HepG2 (cell line): ENCODE measurements around the gene SIGLEC8. TPM values are rescaled to one million over a fixed set of nuclear protein-coding genes. Genes with fewer than 3 reads are reported as not detected.

ENCODE experiments used
- CSRNP2 ChIP-seq: sonication (generic); formaldehyde crosslinking; conservative IDR thresholded peaks from 2 replicates; pipeline ENCODE4 v1.8.0; 2022; ENCODE audit warnings: low read depth, missing genetic modification reagents
- E2F5 ChIP-seq: sonication (generic); formaldehyde crosslinking; conservative IDR thresholded peaks from 2 replicates; pipeline ENCODE4 v1.4.0; 2020; ENCODE audit warnings: missing genetic modification reagents
- GMEB1 ChIP-seq: sonication (generic); formaldehyde crosslinking; IDR thresholded peaks from 2 replicates; pipeline ENCODE4 v1.5.1; 2020; ENCODE audit warnings: missing genetic modification reagents, mild to moderate bottlenecking, borderline replicate concordance
- HINFP ChIP-seq: sonication (generic); formaldehyde crosslinking; IDR thresholded peaks from 2 replicates; pipeline ENCODE4 v1.4.0; 2020; ENCODE audit warnings: low read depth, mild to moderate bottlenecking, missing genetic modification reagents
- SALL1 ChIP-seq: sonication (generic); formaldehyde crosslinking; IDR thresholded peaks from 2 replicates; pipeline ENCODE4 v1.8.0; 2022; ENCODE audit warnings: mild to moderate bottlenecking, missing genetic modification reagents
- SMAD9 ChIP-seq: sonication (generic); formaldehyde crosslinking; IDR thresholded peaks from 2 replicates; pipeline ENCODE4 v1.5.1; 2020; ENCODE audit warnings: mild to moderate bottlenecking, missing genetic modification reagents
- ZBTB40 ChIP-seq, 2 experiments: fragments of 450-650 bp in 1 of 2; sonication (generic) in 1 of 2; formaldehyde crosslinking in 1 of 2; IDR thresholded peaks; 2 replicates each; pipeline versions ENCODE4 v1.6.1 to v1.8.0; 2016 to 2022; ENCODE audit warnings: antibody characterized with exemption in 1 of 2, mild to moderate bottlenecking in 1 of 2, missing genetic modification reagents in 1 of 2
- ZKSCAN1 ChIP-seq: fragments of 150-350 bp; IDR thresholded peaks from 2 replicates; pipeline ENCODE4 v1.6.1; 2014; ENCODE audit warnings: low read length
- ZNF292 ChIP-seq: sonication (generic); formaldehyde crosslinking; IDR thresholded peaks from 2 replicates; pipeline ENCODE4 v1.8.1; 2022; ENCODE audit warnings: mild to moderate bottlenecking, low read depth, missing genetic modification reagents, borderline replicate concordance
- ZNF451 ChIP-seq: sonication (generic); formaldehyde crosslinking; IDR thresholded peaks from 2 replicates; pipeline ENCODE4 v1.5.0; 2020; ENCODE audit warnings: mild to moderate bottlenecking, missing genetic modification reagents
- ZNF567 ChIP-seq: sonication (generic); formaldehyde crosslinking; IDR thresholded peaks from 2 replicates; pipeline ENCODE4 v1.8.1; 2023; ENCODE audit warnings: mild to moderate bottlenecking, missing genetic modification reagents, borderline replicate concordance
- ZNF749 ChIP-seq: sonication (generic); formaldehyde crosslinking; IDR thresholded peaks from 2 replicates; pipeline ENCODE4 v1.8.0; 2022; ENCODE audit warnings: mild to moderate bottlenecking, missing genetic modification reagents, moderate library complexity, borderline replicate concordance
- polyA plus RNA-seq, 8 experiments: library from polyadenylated mRNA; depleted of rRNA in 3 of 8; stranded (reverse) in 7 of 8; unstranded in 1 of 8; fragments of >200 nt; fragmentation: Illumina TruSeq in 4 of 8; extraction: Trizol in 4 of 8; gene quantifications; 2 replicates each; pipeline versions ENCODE4 v1.2.1 to v1.2.3, GENCODE V29; 2011 to 2016; ENCODE audit warnings: low read depth in 4 of 8, missing spikeins in 1 of 8, mixed read lengths in 1 of 8; ENCODE audit not compliant: insufficient read depth in 1 of 8
- total RNA-seq, 5 experiments: library from RNA; depleted of rRNA; stranded (reverse); fragments of >200 nt; fragmentation: Illumina TruSeq; extraction: Trizol; gene quantifications; 2 replicates each; pipeline ENCODE4 v1.2.3, GENCODE V29; 2016; ENCODE audit warnings: low read depth in 1 of 5

Gene SIGLEC8
- total and polyA plus RNA-seq, 2 of the 13 experiments (the other 11 are each of a cell fraction or from before 2014, with no cell fraction given), result not detected

GRCh38 chr19:51402117-51402516, 56.1 kb downstream of the SIGLEC8 start (continued):
- TF ChIP-seq HINFP, result no peak
- TF ChIP-seq CSRNP2 (CRISPR knock-in tag), result no peak
- no peak for TF ChIP-seq ZNF749 (CRISPR knock-in tag)
- no peak for TF ChIP-seq ZNF567
- TF ChIP-seq ZKSCAN1, result no peak
- TF ChIP-seq ZNF451 (CRISPR knock-in tag), result no peak
- TF ChIP-seq E2F5 (CRISPR knock-in tag), result no peak
- TF ChIP-seq SMAD9 (CRISPR knock-in tag), result no peak
- no peak for TF ChIP-seq ZBTB40 (IDR thresholded peaks at IDR 0.05)
- no peak for TF ChIP-seq ZBTB40 (CRISPR knock-in tag; IDR thresholded peaks at IDR 0.05)
- TF ChIP-seq SALL1 (CRISPR knock-in tag), result no peak
- no peak for TF ChIP-seq GMEB1 (CRISPR knock-in tag)
- TF ChIP-seq ZNF292 (CRISPR knock-in tag), result no peak
- TF ChIP-seq, all 625 proteins: peak for 0
